GM23248 (cell line): ENCODE data around the gene SHMT2. TPM values are rescaled to one million over a fixed set of nuclear protein-coding genes. Genes with fewer than 3 reads are reported as not detected.
A peak's percentile ranks its signal among the peaks of the same experiment; 100 is the strongest.

Experiments used
- DNase-seq: peaks from one replicate; pipeline ENCODE4 v3.0.0-alpha.2; 2015
- H2AFZ ChIP-seq: fragments of 200-600 bp; sonication (generic); 2 replicates; pipeline ENCODE4 v1.6.1; 2016; ENCODE audit warnings: antibody characterized with exemption
- H3F3A ChIP-seq: fragments of 200-600 bp; sonication (generic); 2 replicates; pipeline ENCODE4 v1.6.1; 2016; ENCODE audit warnings: mild to moderate bottlenecking, antibody characterized with exemption, mixed run types; ENCODE audit not compliant: insufficient read depth
- H3K27ac ChIP-seq: fragments of 200-600 bp; sonication (generic); 2 replicates; pipeline ENCODE4 v1.5.1; 2016; ENCODE audit warnings: mild to moderate bottlenecking
- H3K27me3 ChIP-seq: fragments of 200-600 bp; sonication (generic); replicated peaks from 2 replicates; pipeline ENCODE4 v1.6.1; 2016; ENCODE audit warnings: mild to moderate bottlenecking; ENCODE audit not compliant: insufficient read depth
- H3K36me3 ChIP-seq: fragments of 200-600 bp; sonication (generic); 2 replicates; pipeline ENCODE4 v1.6.1; 2016; ENCODE audit warnings: low read depth, mild to moderate bottlenecking
- H3K4me1 ChIP-seq: fragments of 200-600 bp; sonication (generic); 2 replicates; pipeline ENCODE4 v1.6.1; 2016; ENCODE audit warnings: mild to moderate bottlenecking; ENCODE audit not compliant: insufficient read depth
- H3K4me2 ChIP-seq: fragments of 200-600 bp; sonication (generic); one replicate; pipeline ENCODE4 v1.6.1; 2016; ENCODE audit warnings: mild to moderate bottlenecking; ENCODE audit not compliant: unreplicated experiment
- H3K4me3 ChIP-seq: fragments of 200-600 bp; sonication (generic); 2 replicates; pipeline ENCODE4 v1.5.1; 2016; ENCODE audit warnings: mild to moderate bottlenecking
- H3K79me2 ChIP-seq: fragments of 200-600 bp; sonication (generic); 2 replicates; pipeline ENCODE4 v1.6.1; 2016; ENCODE audit warnings: mild to moderate bottlenecking; ENCODE audit not compliant: insufficient read depth
- H3K9ac ChIP-seq: fragments of 200-600 bp; sonication (generic); 2 replicates; pipeline ENCODE4 v1.6.1; 2016; ENCODE audit warnings: mild to moderate bottlenecking
- H3K9me2 ChIP-seq: fragments of 200-600 bp; sonication (generic); 2 replicates; pipeline ENCODE4 v1.6.1; 2016; ENCODE audit warnings: mixed run types, mild to moderate bottlenecking, moderate library complexity; ENCODE audit not compliant: insufficient read depth
- H3K9me3 ChIP-seq: fragments of 200-600 bp; sonication (generic); one replicate; pipeline ENCODE4 v1.6.1; 2017; ENCODE audit warnings: low read depth
- H4K20me1 ChIP-seq: fragments of 200-600 bp; sonication (generic); 2 replicates; pipeline ENCODE4 v1.6.0; 2016; ENCODE audit not compliant: insufficient read depth
- EZH2 ChIP-seq: fragments of 200-600 bp; sonication (generic); IDR thresholded peaks from 2 replicates; pipeline ENCODE4 v1.6.1; 2018; ENCODE audit warnings: antibody characterized with exemption, mild to moderate bottlenecking; ENCODE audit not compliant: insufficient read depth, poor library complexity, severe bottlenecking
- EZH2phosphoT487 ChIP-seq: fragments of 200-600 bp; sonication (generic); IDR thresholded peaks from 2 replicates; pipeline ENCODE4 v1.6.1; 2018; ENCODE audit warnings: antibody characterized with exemption, moderate library complexity, mild to moderate bottlenecking, low read depth; ENCODE audit not compliant: insufficient read depth
- WGBS, 2 experiments: methylation state at CpG; one replicate each; pipeline ENCODE4 v1.1.6; 2015 to 2017; ENCODE audit warnings: low lambda C conversion rate in 2 of 2, low coverage in 1 of 2; ENCODE audit errors: missing lambda C conversion rate in 2 of 2; 5-methylcytosine and 5-hydroxymethylcytosine counted together
- in situ Hi-C: fragments of 300-500 bp; cut with MboI; formaldehyde crosslinking; loops from 2 replicates; pipeline ENCODE4 v1.15.0; 2020
- polyA plus RNA-seq: library from polyadenylated mRNA; unstranded; fragments of >200 nt; fragmentation: Nextera tagmentation; extraction: Ambion mirVana; gene quantifications from 2 replicates; pipeline ENCODE4 v1.2.1, GENCODE V29; 2016
- total RNA-seq: library from RNA; depleted of rRNA; stranded (reverse); fragments of >200 nt; shearing (Covaris generic); gene quantifications from 2 replicates; pipeline ENCODE4 v1.2.3, GENCODE V29; 2014

The SHMT2 gene
- total and polyA plus RNA-seq, 2 experiments from 2014 or later = 184 to 341 TPM

DNA sequence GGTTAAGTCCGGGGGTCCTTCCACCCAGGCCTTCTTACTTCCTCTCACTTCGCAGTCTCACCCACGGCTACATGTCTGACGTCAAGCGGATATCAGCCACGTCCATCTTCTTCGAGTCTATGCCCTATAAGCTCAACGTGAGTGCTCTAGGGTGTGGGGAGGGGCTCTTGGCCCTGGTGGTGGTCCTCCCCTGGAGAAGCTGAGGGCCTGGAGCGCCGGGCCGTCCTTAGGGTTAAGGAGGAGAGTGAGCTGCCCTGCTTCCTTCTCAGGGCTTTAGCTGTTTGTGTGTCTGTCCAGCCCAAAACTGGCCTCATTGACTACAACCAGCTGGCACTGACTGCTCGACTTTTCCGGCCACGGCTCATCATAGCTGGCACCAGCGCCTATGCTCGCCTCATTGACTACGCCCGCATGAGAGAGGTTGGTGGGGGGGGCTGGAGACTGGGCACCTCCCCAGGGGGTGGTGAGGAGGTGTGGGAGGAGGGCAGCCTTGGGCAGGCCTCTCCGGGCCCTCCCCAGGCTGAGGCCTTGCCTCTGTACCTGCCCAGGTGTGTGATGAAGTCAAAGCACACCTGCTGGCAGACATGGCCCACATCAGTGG is 2.7 kb downstream of the SHMT2 start:
- Histone ChIP-seq H3K79me2 (peaks cover 42% of the 10 kb centered on the region), H3K9me2 (no peaks in the 10 kb centered on the region), H3F3A (peaks cover 39% of the 10 kb centered on the region), H3K4me2 (no peak overlapping the region), H3K4me1 (peaks cover 17% of the 10 kb centered on the region), H2AFZ (no peak overlapping the region), H3K9me3 (no peaks in the 10 kb centered on the region), H4K20me1 (no peaks in the 10 kb centered on the region), H3K4me3 (0 out of 2 replicates have a peak overlapping the region, but pooled peaks have one; percentile 84), H3K36me3 (peaks cover 30% of the 10 kb centered on the region), H3K27me3 (no peaks in the 10 kb centered on the region), H3K9ac (peak overlapping the region; percentile 99; the same call in 1 of the 2 replicates), H3K27ac (no peak overlapping the region)
- in situ Hi-C loops = no loop called here
- no peak for TF ChIP-seq EZH2phosphoT487
- TF ChIP-seq EZH2 = no peak
- 81 to 86% methylated on average over 18 to 19 of the region's 19 CpGs for WGBS, 2 experiments
- DNase-seq = peak; percentile 39

DNA sequence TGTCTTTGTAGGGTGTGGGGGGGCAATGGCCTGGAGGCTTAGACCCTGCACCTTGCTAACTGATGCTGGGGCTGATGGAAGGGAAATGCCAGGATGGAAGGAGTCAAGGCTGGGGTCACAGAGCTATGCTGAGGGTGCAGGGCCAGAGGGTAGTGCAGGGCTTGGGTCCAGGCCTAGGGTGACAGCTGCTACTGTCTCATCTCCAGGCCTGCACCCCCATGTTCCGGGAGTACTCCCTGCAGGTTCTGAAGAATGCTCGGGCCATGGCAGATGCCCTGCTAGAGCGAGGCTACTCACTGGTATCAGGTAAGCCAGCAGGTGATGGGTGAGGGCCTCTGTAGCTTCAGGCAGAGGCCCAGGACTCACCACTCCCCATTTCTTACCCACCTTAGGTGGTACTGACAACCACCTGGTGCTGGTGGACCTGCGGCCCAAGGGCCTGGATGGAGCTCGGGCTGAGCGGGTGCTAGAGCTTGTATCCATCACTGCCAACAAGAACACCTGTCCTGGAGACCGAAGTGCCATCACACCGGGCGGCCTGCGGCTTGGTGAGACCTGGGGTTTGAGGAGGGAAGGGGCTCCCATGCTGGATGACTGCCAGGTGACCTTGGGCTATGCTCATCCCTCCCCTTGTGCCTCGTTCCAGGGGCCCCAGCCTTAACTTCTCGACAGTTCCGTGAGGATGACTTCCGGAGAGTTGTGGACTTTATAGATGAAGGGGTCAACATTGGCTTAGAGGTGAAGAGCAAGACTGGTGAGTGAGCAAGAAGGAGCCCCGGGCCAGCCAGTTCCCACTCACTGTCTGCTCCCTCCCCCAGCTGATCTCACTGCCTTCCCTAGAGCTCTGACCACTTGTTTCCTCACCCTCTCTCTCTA is 4.1 kb downstream of the SHMT2 start:
- Histone ChIP-seq H4K20me1 (no peaks in the 10 kb centered on the region), H3K4me3 (no peak overlapping the region), H3K27me3 (no peaks in the 10 kb centered on the region), H2AFZ (no peak overlapping the region), H3K9me3 (no peaks in the 10 kb centered on the region), H3F3A (peaks cover 46% of the 10 kb centered on the region), H3K9ac (no peak overlapping the region), H3K79me2 (peaks cover 35% of the 10 kb centered on the region), H3K27ac (no peak overlapping the region), H3K4me2 (no peak overlapping the region), H3K4me1 (peaks cover 14% of the 10 kb centered on the region), H3K36me3 (peaks cover 30% of the 10 kb centered on the region), H3K9me2 (no peaks in the 10 kb centered on the region)
- TF ChIP-seq EZH2 (no peak), EZH2phosphoT487 (no peak)
- in situ Hi-C loops = no loop called here
- WGBS, 2 experiments = 85% methylated on average over 15 of the region's 15 CpGs
- DNase-seq = peak; percentile 77

DNA sequence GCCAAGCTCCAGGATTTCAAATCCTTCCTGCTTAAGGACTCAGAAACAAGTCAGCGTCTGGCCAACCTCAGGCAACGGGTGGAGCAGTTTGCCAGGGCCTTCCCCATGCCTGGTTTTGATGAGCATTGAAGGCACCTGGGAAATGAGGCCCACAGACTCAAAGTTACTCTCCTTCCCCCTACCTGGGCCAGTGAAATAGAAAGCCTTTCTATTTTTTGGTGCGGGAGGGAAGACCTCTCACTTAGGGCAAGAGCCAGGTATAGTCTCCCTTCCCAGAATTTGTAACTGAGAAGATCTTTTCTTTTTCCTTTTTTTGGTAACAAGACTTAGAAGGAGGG is 4.7 kb downstream of the SHMT2 start:
- Histone ChIP-seq H4K20me1 (no peaks in the 10 kb centered on the region), H3K4me2 (no peak overlapping the region), H3K9ac (no peak overlapping the region), H3K36me3 (peaks cover 30% of the 10 kb centered on the region), H3K4me1 (peaks cover 9% of the 10 kb centered on the region), H3K9me3 (no peaks in the 10 kb centered on the region), H3K9me2 (no peaks in the 10 kb centered on the region), H3K4me3 (no peak overlapping the region), H3K79me2 (peaks cover 35% of the 10 kb centered on the region), H3K27me3 (no peaks in the 10 kb centered on the region), H2AFZ (no peak overlapping the region), H3F3A (peaks cover 40% of the 10 kb centered on the region), H3K27ac (0 out of 2 replicates have a peak overlapping the region, but pooled peaks have one; percentile 1)
- WGBS, 2 experiments = 75 to 88% methylated on average over 3 of the region's 3 CpGs
- in situ Hi-C loops = no loop called here
- DNase-seq = no peak
- TF ChIP-seq EZH2 (no peak), EZH2phosphoT487 (no peak)

DNA sequence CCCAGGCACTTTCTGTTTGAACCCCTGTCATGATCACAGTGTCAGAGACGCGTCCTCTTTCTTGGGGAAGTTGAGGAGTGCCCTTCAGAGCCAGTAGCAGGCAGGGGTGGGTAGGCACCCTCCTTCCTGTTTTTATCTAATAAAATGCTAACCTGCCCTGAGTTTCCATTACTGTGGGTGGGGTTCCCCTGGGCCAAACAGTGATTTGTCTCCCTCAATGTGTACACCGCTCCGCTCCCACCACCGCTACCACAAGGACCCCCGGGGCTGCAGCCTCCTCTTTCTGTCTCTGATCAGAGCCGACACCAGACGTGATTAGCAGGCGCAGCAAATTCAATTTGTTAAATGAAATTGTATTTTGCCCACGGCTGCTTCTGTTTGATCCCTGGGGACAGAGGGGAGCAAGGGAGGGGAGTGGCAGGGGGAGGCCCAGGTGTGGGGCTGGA is 5.1 kb downstream of the SHMT2 start:
- no peaks in the 10 kb centered on the region for H3K9me2 ChIP-seq
- H3K9me3 ChIP-seq = no peaks in the 10 kb centered on the region
- H4K20me1 ChIP-seq = no peaks in the 10 kb centered on the region
- H3F3A ChIP-seq = peaks cover 39% of the 10 kb centered on the region
- no peak for TF ChIP-seq EZH2phosphoT487
- no peak for TF ChIP-seq EZH2
- 0 out of 2 replicates have a peak overlapping the region, but pooled peaks have one; percentile 1 for H3K27ac ChIP-seq
- in situ Hi-C loops = no loop called here
- DNase-seq = no peak
- H3K9ac ChIP-seq = no peak overlapping the region
- peaks cover 9% of the 10 kb centered on the region for H3K4me1 ChIP-seq
- 86 to 88% methylated on average over 10 of the region's 10 CpGs for WGBS, 2 experiments
- peaks cover 35% of the 10 kb centered on the region for H3K79me2 ChIP-seq
- H3K27me3 ChIP-seq = no peaks in the 10 kb centered on the region
- no peak overlapping the region for H3K4me2 ChIP-seq
- no peak overlapping the region for H3K4me3 ChIP-seq
- peaks cover 30% of the 10 kb centered on the region for H3K36me3 ChIP-seq
- no peak overlapping the region for H2AFZ ChIP-seq
